ENCODE results near the gene TDRD5. TPM values are rescaled to one million over a fixed set of nuclear protein-coding genes. Genes with fewer than 3 reads are reported as not detected.

TDRD5 gene
- total RNA-seq, 1 donor from 2014 or later, result not detected

DNA sequence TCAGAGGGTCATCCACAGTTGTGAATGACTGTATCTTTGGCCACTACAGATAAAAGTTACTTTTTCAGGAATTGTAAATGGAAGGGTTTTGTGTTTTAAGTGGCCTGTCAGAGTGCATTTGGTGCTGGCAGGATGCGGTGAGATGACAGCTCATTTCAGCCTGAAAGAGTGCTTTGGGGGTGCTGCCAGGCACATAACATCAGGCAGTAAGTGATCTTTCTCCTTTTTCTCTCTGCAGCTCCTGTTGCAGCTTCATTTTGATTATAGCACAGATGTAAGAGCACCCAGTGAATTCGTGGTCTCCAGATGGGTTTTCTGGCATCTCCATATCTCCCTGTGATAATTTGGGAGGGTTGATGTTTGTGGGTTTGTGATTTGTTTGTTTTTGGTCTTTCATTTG, 136.6 kb downstream of the TDRD5 start:
- intact Hi-C loops (cut with micrococcal nuclease), result no loop called here
- DNase-seq (no peak), ATAC-seq (no peak)

DNA sequence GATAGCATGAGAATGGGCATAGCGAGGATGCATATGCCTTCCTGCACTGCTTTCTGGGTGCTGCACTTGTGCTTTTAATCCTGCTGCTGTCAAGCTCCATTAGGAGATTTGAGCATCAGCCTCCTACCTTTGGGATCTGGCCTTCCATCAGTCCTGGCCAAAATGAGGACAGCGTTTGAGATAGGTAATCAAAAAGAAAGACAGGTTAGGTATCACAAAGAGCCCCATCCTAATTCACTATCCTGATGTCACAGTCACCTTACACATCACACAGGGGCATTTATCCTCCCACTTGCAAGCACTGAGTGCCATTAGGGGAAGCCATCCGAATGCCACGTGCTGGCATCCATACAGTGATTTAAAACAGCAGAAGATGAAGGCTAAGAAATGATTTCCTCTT, 138.2 kb downstream of the TDRD5 start:
- no peak for ATAC-seq
- intact Hi-C loops (cut with micrococcal nuclease), result no loop called here
- no peak for DNase-seq

DNA sequence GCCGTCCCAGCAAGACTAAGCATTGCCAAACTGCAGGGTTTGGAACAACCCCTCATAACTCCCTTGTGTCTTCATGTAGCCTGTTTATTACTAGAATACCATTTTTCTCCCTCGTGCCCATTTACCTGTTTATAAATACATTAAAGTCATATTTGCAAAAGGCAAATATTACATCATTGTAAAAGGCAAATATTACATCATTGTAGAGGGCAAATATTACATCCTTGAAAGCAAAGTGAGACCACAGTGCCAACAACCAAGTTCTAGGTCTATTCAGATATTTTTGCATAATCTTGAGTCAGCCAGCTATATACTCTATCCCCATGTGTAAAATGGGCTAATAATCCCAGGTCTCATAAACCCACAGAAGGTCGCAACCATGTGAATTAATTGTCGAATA, 140.0 kb downstream of the TDRD5 start:
- DNase-seq (no peak), ATAC-seq (no peak)
- intact Hi-C loops (cut with micrococcal nuclease), result no loop called here

Other genes starting within 250 kb of the TDRD5 start
- not detected for gene AXDND1, start 225.9 kb upstream of the TDRD5 start, total RNA-seq
- gene NPHS2, start 15.9 kb upstream of the TDRD5 start, total RNA-seq, result not detected
- 0.27 TPM for gene FAM163A, start 151.5 kb downstream of the TDRD5 start, total RNA-seq

All from left ventricle myocardium superior (tissue), 1 donor.